Measurements from ENCODE around the gene TSPAN18.

- TF ChIP-seq POLR2AphosphoS5 (IDR thresholded peaks at IDR 0.05): no peak
- TF ChIP-seq POLR2A (IDR thresholded peaks at IDR 0.05): no peak
Measured at GRCh38 chr11:44949160-44950030, 222.6 kb downstream of the TSPAN18 start.

Data from stomach (tissue), 4 donors.